GM19193 (cell line): Measurements from ENCODE around the gene NT5C1B.

Experiments
- POLR2A ChIP-seq: IDR thresholded peaks from 4 replicates; pipeline ENCODE4 v1.6.1; 2011; ENCODE audit not compliant: insufficient read depth, insufficient read length; ENCODE audit errors: extremely low read depth

NT5C1B gene

GRCh38 chr2:18589354-18589753 lies at the start of gene NT5C1B:
Gene NT5C1B (minus strand): TSS chr2:18589569. CDS start chr2:18589468, 101 bp downstream.
- no peak for TF ChIP-seq POLR2A

GRCh38 chr2:18637196-18637595 lies 47.8 kb upstream of the NT5C1B start:
- TF ChIP-seq POLR2A = no peak

GRCh38 chr2:18630941-18631340 lies 41.6 kb upstream of the NT5C1B start:
- no peak for TF ChIP-seq POLR2A

GRCh38 chr2:18630541-18630940 lies 41.2 kb upstream of the NT5C1B start:
- TF ChIP-seq POLR2A = no peak

DNA sequence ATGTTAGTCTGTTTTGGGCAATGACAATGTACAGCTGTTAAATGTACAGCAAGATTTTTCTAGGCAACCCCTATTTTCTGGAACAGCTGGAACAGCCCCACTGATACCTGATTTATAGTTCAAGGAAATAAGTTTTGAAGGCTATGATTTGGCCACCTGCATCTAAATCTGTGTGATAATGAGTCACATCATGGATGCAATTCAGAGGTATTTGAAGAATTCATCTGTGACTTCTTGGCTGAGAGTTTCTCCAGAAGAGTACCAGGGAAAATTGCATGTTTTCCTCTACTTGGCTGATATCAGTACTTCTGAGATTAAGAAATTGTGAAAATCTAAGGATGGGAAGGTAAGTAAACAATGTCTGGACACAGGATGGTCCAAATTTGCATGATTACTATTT lies 40.7 kb upstream of the NT5C1B start:
- no peak for TF ChIP-seq POLR2A

DNA sequence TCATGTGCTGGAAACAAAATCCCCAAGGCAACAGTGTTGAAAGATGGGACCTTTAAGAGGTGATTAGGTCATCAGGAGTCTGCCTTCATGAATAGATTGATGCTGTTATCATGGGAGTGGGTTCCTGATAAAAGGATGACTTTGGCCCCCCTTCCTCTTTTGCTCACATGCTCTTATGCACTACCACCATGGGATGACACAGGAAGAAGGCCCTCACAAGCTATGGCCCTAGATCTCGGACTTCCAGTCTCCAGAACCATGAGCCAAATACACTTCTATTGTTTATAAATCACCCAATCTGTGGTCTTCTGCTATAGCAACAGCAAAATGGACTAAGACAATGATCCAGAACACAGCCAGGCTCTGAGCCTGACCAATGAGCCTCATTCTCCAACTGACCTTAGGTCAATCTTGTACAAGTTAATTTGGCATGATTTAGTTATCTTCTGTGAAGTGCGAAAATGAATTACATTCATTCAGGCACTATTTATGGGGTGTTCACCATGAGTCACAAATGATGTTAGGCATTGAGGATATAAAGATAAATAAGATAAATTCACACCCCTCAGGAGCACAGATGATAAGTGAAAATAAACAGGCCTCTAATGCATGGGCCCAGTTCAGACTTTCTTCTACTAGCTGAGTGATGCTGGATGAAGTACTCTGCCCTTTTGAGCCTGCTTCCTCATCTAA lies 37.7 kb upstream of the NT5C1B start:
- no peak for TF ChIP-seq POLR2A

GRCh38 chr2:18626256-18626668 lies 36.9 kb upstream of the NT5C1B start:
- TF ChIP-seq POLR2A = no peak

DNA sequence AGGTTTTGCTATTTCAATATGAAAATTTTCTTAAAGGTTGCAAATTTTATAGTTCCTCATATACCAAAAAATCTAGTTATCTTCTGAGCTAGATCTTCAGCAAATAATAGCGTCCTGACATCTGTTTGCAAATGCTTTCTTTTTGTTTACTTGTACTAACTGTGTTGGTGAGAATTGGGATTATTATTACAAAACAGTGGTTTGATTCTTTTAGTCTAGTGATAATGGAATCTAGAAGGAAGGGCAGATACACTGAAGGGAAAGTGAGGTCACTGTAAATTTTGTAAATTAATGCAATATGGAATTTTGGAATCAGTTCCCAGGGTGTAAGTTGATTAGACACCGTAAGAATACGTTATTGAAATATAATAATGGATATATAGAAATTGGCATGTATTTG lies 36.2 kb upstream of the NT5C1B start:
- no peak for TF ChIP-seq POLR2A

GRCh38 chr2:18623782-18624181 lies 34.4 kb upstream of the NT5C1B start:
- no peak for TF ChIP-seq POLR2A

DNA sequence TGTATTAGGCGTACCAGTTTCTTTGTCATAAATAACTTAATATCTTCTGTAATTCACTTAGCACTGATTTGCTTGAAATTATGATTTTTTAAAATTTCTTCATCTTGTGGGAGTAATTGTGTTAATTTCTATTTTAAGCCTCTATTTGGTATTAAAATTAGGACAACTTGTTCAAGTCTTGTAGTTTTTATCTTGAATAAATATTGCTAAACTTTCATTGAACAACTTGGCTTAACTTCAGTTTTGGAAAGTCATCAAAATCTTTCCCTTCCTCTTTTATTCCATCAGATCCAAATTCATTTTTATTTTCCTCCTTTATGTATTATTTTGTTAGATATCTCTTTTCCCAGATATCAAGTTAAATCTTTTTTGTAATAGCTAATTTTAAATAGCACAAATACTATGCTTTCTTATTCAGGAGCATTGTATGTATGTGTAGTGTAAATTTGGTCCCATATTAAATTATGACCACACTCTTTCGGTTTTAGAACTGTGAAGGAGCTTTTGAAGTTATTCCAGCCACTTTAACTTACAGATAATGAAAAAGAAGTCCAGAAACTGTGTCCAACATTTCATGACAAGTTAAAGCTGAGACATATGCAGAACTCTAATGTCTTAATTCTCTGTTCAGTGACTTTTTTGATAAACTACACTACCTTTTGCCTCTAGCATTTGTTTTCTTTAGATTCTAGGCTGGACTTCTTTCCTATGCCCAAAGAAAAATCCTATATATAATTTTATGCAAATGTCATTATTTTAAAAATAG lies 31.7 kb upstream of the NT5C1B start:
- TF ChIP-seq POLR2A = no peak

DNA sequence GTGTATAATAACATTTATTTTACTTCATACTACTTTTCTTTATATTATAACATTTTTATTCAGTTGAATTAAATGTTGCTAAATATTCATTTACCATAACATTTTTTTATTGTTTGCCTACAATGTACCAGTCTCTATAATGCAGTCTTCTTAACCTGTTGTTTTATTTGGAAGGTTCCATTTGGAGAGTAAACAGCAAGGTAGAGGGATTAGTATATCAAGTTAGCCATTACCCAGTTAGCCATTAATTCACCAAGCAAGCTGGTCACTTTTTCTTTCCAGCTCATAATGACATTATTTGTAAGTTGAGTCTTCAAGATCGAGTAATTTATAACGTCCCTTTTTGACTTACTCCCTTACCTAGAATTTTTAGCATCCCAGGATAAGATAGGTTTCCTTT lies 29.7 kb upstream of the NT5C1B start:
- TF ChIP-seq POLR2A = no peak

- TF ChIP-seq POLR2A = no peak
Observed at GRCh38 chr2:18614041-18614440, 24.7 kb upstream of the NT5C1B start.

DNA sequence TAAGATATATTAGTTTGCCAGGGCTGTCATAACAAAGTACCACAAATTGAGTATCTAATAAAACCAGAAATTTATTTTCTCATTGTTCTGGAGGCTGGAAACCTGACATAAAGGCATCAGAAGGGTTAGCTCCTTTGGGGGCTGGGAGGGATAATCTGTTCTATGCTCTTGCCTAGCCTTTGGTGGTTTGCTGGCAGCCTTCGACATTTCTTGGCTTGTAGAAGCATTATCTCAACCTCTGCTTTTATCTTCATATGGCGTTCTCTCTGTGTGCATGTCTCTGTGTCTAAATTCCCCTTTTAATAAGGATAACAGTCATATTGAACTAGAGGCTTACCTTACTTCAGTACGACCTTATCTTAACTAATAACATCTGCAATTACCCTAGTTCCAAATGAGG lies 22.8 kb upstream of the NT5C1B start:
- TF ChIP-seq POLR2A = no peak

- no peak for TF ChIP-seq POLR2A
Observed at GRCh38 chr2:18611604-18612003, 22.2 kb upstream of the NT5C1B start.

GRCh38 chr2:18611184-18611583 lies 21.8 kb upstream of the NT5C1B start:
- no peak for TF ChIP-seq POLR2A

DNA sequence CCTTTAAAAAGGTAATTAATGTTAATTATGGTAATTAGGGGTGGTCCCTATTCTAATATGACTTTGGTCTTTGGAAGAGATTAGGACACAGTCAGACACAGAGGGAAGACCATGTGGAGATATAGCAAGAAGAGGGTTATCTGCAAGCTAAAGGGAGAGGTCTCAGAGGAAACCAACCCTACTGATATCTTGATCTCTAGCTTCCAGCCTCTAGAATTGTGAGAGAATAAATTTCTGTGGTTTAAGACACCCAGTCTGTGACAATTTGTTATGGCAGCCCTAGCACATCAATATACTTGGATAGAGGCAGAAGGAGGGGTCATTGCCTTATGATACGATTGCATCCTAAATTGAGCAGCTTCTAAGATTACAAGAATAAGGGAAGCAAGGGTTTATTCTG lies 21.3 kb upstream of the NT5C1B start:
- no peak for TF ChIP-seq POLR2A

DNA sequence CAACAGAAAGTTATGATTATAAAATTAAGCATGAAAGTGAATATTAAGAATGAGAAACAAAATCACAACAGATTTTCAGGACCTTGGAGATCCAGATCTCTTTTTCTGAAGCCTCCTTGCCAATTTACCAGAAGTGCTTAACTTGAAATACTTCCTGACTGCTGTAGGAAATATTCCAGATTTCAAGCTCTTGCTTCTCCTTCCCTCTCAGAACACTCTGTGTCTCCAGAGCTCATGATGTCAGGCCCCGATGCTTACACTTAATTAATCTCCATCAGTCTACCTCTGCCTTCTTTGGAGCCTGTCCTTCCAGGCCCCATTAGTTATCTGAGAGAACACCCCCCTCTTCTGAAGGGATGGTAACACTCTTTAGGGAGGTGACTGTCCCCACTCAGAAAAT lies 20.7 kb upstream of the NT5C1B start:
- TF ChIP-seq POLR2A = no peak

DNA sequence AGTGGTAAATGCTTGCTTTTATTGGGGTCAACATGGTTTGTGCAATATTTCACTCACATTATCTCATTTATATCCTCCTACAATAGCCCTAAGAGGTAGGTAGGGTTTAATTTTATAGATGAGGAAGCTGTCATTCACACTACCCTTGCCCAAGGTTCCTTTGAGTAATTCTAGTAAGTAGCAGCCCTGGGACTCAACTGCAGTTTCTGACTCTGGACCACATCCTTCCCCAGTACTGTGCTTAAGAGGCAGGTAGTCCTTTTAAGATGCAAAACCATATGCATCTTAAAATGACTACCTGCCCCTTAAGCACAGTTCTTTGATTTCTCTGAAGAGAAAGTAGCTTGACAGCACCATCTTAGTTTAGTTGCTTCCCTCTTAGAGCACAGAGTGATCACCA lies 15.7 kb upstream of the NT5C1B start:
- TF ChIP-seq POLR2A = no peak

GRCh38 chr2:18604531-18604885 lies 15.1 kb upstream of the NT5C1B start:
- TF ChIP-seq POLR2A = no peak
